Posterior vena cava (tissue), 2 donors: ENCODE measurements around the gene ZNF765. TPM values are rescaled to one million over a fixed set of nuclear protein-coding genes. Genes with fewer than 3 reads are reported as not detected.
"Not testable (repeated sequence)": the region's sequence is repeated elsewhere in the genome, so short reads cannot be mapped to it uniquely, and the experiment has no call there.

Source experiments
- DNase-seq: peaks from one replicate; pipeline ENCODE4 v3.0.0-alpha.2; 2020; ENCODE audit warnings: low spot score
- intact Hi-C, 2 donors: fragments of 100-400 bp; cut with DNase I; formaldehyde crosslinking; loops; one replicate each; pipeline versions ENCODE4 v1.14.1 to v1.14.2; 2022 to 2023
- total RNA-seq, 2 donors: library from RNA; stranded (reverse); fragmentation: NEBNext Ultra II Directional; extraction: Animal tissue kit (Norgen Biotek cat#: 25700); gene quantifications; one replicate each; pipeline ENCODE4 v1.2.1, GENCODE V29; 2021
- donor health status: DM: yes; HTN: yes; CAD: no.
- donor health status: DM: yes; HTN: yes; CAD: no.

Gene ZNF765
- total RNA-seq, 2 donors from 2014 or later = 9.3 to 10.6 TPM

DNA sequence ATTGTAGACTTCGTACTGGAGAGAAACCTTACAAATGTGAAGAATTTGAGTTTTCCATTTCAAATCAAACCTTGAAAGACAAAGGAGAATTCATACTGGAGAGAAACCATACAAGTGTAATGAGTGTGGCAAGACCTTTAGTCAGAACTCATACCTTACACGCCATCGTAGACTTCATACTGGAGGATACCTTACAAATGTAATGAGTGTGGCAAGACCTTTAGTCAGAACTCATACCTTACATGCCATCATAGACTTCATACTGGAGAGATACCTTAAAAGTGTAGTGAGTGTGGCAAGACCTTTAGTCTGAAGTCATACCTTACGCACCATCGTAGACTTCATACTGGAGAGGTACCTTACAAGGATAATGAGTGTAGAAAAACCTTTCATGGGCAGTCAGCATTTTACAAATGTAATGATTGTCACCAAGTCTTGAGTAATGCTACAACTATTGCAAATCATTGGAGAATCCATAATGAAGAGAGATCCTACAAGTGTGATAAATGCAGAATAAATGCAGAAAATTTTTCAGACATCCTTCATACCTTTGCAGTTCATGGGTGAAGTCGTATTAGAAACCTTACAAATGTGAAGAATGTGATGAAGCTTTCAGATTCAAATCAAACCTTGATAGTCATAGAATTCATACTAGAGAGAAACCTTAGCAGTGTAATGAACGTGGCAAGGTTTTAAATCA lies 14.7 kb downstream of the ZNF765 start:
- intact Hi-C loops = no loop called here

DNA sequence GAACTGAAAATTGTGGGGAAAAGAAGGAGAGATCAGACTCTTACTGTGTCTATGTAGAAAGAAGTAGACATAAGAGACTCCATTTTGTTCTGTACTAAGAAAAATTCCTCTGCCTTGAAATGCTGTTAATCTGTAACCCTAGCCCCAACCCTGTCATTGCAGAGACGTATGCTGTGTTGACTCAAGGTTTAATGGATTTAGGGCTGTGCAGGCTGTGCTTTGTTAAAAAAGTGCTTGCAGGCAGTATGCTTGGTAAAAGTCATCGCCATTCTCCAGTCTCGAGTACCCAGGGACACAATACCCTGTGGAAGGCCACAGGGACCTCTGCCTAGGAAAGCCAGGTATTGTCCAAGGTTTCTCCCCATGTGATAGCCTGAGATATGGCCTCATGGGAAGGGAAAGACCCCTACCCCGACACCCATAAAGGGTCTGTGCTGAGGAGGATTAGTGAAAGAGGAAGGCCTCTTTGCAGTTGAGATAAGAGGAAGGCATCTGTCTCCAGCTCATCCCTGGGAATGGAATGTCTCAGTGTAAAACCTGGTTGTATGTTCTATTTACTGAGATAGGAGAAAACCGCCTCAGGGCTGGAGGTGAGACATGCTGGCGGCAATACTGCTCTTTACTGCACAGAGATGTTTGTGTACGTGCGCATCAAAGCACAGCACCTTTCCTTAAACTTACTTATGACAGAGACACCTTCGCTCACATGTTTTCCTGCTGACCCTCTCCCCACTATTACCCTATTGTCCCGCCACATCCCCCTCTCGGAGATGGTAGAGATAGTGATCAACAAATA lies 25.8 kb downstream of the ZNF765 start:
- DNase-seq, intact Hi-C loops: not testable (repeated sequence)

More for the DNA sequence above, 14.7 kb downstream of the ZNF765 start:
- DNase-seq = no peak

DNA sequence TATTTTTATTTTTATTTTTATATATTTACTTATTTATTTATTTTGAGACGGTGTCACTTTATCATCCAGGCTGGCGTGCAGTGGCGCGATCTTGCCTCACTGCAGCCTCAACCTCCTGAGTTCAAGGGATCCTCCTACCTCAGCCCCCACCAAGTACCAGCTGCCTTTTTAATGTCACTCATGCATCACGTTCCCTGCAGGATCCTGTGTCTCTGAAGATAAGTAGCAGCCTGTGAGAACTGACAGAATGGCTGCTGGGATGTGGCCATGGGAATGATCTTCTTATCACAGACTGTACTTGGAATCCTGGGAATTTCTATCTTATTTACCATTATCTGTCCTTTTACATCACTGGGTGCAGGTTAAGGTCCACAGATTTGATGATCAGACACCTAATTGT lies 27.6 kb downstream of the ZNF765 start:
- DNase-seq = no peak
- intact Hi-C loops = no loop called here

DNA sequence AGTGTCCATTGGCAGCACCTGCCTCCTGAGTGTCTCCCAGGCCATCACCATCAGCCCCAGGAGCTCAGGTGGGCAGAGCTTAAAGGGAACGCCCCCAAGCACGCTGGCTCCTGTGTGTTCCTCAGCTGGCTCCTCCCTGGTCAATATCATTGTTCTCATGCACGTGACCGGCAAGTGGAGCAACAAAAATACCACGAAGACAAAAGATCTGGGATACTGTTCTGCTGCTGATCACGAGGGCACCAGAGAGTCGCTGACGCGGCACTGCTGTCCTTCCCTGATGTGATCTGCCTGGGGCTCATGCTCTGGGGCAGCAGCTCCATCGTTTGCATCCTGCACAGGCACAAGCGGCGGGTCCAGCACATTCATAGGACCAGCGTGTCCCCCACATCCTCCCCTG lies 28.1 kb downstream of the ZNF765 start:
- DNase-seq, intact Hi-C loops: not testable (repeated sequence)

DNA sequence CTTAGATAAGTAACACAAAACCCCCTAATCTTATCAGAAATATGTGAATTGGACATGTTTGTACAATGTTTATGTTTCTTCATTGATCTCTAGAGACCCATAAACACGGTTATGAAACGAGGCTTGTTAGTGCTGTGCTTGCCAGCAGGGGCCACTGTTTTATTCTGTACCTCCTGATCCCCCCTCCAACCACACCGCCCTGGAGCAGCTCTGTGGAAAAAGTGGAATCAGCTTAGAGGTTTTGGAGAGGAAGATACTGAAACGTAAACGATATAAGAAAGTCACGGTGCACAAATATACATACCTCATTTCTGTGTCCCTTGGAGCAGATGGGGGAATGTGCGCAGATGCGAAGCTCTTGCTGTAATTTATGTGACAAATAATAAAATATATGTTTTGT lies 28.7 kb downstream of the ZNF765 start:
- DNase-seq, intact Hi-C loops: not testable (repeated sequence)

DNA sequence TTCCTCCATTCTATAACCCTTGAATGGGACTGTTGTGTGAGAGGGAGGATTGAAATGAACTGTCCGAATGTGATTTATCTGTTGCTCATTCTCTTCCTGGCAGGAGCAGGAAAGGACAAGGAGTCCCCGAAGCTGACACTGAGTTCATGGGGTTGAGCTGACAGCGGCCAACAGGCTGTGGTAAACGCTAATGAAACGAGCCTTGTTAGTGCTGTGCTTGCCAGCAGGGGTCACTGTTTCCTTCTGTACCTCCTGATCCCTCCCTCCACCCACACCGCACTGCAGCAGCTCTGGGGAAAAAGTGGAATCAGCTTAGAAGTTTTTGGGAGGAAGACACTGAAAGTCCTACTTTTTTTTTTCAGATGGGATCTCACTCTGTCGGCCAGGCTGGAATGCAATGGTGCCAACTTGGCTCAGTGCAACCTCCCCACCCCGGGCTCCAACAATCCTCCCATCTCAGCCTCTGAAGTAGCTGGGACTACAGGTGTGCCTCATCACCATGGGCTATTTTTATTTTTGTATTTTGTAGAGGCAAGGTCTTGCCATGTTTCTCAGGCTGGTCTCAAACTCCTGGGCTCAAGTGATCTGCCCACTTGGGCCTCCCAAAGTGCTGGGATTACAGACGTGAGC lies 30.1 kb downstream of the ZNF765 start:
- intact Hi-C loops = no loop called here
- peak; percentile 90 for DNase-seq

DNA sequence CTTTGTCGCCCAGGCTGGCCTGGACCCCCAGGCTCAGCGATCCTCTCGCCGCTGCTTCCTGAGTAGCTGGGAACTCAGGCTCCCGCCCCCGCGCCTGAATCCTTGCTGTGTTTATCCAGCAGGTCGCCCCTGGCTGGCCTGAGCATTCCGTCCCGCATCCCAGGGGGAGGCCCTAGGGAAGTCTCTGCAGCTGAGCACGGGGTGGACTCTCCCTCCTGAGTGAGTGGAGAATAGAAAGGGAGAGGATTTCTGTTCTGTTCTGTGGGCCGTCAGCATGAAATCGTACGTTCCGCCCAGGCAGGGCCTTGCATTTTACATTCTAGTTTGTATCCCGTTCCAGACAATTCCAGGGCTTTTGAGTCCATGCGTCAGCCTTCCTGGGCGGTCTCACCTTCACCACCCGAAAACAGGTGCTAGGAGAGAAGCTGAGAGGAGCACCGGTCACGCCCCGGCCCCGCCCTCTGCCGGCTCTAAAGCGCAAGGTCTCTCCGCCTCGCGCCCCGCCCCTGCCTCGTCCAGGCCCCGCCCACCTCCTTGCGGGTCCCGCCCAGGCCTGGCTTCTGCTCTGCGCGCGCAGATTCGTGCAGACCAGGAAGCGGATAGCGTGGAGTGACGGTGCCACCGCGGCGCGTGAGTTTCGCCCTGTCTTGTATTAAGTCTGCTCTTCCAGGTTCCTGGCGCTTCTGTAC lies 36.6 kb downstream of the ZNF765 start, which contains the start of gene ZNF761:
TSS of gene ZNF761 (plus strand) at position 586 of the 689 bp plus-strand sequence. CDS start 15,285 bp downstream, outside the sequence.
- peak; percentile 99 for DNase-seq
- intact Hi-C loops = no loop called here

GRCh38 chr19:53432088-53432661 lies 37.2 kb downstream of the ZNF765 start:
- intact Hi-C loops = no loop called here
- DNase-seq = no peak

- intact Hi-C loops, DNase-seq: not testable (repeated sequence)
Observed at GRCh38 chr19:53443809-53444208, 48.9 kb downstream of the ZNF765 start.

DNA sequence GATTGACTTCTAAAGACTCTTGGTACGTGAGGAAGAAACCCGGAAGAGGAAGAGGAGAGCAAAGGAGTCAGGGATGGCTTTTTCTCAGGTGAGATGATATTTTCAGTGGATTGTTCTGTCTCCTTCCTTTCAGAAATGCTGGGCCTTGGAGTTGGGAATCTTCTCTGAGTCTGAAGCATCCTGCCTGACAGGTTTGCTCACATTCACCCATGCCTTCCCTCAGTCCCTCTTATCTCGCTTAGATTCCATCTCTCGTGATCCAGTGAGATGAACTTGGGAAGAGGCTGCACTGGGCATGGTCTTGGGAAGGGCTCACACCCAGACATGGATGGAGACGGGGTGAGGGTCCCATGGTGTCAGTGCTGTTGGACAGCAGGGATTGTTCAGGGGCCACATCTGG lies 52.2 kb downstream of the ZNF765 start:
- DNase-seq, intact Hi-C loops: not testable (repeated sequence)

DNA sequence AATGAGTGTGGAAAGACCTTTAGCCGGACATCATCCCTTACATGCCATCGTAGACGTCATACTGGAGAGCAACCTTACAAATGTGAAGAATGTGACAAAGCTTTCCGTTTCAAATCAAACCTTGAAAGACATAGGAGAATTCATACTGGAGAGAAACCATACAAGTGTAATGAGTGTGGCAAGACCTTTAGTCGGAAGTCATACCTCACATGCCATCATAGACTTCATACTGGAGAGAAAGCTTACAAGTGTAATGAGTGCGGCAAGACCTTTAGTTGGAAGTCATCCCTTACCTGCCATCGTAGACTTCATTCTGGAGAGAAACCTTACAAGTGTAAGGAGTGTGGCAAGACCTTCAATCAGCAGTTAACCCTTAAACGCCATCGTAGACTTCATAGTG lies 60.9 kb downstream of the ZNF765 start:
- DNase-seq = no peak
- intact Hi-C loops = no loop called here

DNA sequence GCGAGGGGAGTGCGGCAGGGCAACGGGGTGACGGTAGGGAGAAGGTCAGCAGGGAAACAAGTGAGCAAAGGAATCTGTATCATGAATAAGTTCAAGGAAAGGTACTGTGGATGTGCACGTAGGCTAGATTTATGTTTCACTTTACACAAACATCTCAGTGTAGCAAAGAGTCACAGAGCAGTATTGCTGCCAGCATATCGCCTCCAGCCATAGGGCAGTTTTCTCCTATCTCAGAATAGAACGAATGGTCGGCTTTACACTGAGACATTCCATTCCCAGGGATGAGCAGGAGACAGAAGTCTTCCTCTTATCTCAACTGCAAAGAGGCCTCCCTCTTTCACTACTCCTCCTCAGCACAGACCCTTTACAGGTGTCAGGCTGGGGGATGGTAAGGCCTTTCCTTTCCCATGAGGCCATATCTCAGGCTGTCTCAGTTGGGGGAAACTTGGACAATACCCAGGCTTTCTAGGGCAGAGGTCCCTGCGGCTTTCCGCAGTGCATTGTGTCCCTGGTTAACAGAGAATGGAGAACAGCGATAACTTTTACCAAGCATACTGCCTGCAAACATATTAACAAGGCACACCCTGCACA lies 65.3 kb downstream of the ZNF765 start:
- intact Hi-C loops, DNase-seq: not testable (repeated sequence)

DNA sequence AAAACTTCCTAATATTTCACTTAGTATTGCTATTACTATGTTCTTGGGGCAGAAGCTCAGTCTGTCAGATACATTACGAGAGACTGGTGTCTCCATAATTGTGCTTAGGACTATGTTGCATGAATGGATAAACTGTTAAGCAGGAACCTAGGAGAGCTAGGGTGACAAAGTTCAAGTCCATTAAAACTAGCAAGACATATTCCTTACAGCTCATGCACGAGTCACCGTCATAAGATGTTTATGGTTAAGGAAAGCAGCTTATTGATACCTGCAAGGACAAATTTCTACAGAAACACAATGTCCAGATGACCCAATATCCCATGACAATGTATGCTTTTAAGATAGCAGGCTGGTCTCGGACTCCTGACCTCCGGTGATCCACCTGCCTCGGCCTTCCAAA lies 66.9 kb downstream of the ZNF765 start:
- intact Hi-C loops = no loop called here
- DNase-seq = no peak

DNA sequence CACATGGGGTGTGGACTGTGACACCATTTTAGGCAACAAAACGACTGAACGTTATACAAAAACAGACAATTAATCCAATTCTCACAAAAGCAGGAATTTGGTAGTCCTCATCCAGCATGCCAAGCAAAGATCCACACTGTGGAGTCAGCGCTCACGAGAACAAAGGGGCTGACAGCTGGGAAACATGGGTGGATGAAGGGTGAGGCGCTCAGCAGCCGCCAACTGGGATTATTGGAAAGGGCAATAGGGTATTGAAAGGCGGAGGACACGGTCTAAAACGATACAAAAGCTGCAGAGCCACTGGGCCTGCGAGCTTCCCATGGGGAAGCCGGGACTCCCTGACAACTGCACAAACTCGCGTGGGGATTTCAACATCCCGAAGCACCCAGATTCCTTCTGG lies 67.9 kb downstream of the ZNF765 start:
- intact Hi-C loops = no loop called here

DNA sequence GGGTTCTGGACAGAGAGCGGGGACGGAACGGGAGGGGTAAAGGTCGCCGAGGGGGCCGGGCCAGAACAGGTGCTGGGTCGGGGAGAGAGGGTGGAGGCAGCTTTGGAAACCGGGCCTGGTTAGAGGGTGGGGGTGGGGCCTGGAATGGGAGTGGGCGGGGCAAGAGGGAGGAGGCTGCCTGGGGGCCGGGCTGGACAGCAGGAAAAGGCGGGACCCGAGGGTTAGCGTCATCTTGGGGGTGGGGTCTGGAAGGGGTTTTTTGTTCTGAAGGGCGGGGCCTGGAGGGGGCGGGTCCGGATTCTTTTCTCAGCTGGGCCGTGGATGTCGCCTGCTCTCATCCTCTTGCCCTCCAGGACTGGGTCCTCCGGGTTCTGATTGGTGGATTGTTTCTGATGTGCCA lies 68.3 kb downstream of the ZNF765 start:
- intact Hi-C loops = no loop called here
- DNase-seq = peak; percentile 81

More for the DNA sequence above, 67.9 kb downstream of the ZNF765 start:
- DNase-seq = no peak

DNA sequence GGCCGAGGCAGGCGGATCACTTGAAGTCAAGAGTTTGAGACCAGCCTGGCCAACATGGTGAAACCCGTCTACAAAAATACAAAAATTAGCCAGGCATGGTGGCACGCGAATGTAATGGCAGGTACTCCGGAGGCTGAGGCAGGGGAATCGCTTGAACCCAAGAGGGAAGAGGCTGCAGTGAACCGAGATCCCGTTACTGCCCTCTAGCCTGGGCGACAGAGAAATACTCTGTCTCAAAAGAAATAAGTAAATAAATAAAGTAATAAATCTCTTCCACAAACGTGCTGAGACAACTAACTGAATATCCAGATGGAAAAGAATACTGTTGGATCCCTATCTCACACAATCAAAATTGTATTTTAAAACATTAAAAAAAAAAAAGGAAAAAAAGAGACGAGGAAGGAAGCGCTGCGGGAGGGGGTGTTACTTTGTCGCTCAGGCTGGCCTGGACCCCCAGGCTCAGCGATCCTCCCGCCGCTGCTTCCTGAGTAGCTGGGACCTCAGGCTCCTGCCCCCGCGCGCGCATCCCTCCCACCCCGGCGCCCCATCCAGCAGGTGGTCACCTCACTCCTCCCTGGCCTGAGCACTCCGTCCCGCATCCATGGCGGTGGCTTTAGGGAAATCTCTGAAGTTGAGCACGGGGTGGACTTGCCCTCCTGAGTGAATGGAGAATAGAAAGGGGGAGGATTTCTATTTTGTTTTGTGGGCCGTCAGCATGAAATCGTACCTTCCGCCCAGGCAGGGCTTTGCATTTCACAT lies 72.0 kb downstream of the ZNF765 start:
- intact Hi-C loops = no loop called here
- no peak for DNase-seq

DNA sequence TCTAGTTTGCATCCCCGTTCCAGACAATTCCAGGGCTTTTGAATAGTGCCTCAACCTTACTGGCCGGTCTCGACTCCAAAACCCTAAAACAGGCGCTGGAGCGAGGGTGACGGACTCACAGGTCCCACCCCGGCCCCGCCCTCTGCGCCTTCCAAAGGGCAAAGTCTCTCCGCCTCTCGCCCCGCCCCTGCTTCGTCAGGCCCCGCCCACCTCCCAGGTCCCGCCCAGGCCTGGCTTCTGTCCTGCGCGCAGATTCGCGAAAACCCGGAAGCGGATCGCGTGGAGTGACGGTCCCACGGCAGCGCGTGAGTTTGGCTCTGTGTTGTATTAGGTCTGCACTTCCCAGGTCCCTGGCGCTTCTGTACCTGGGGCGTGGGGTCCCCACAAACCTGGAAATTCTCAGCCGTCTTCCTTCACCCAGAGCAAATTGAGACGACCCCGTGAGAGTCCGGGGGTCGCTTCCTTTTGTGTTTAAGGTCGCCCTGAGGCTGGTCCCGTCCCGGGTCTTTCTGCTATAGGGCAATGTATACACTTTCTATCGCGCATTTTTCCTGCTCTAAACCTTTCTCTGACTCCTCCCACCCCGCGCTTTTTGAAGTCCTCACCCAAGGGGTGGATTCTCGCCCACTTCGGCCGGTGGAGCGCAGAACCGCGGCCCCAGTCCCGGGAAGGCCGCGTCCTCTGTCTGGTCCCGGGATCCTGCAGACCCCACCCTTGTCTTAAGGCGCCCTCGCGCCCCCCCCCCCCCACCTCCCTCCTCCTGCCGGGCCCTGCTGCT lies 72.7 kb downstream of the ZNF765 start, which contains the start of gene ZNF813:
TSS of gene ZNF813 (plus strand) at position 249 of the 778 bp plus-strand sequence. CDS start 16,090 bp downstream, outside the sequence.
- peak; percentile 98 for DNase-seq
- intact Hi-C loops = no loop called here
